Caco-2 (cell line): ENCODE results near the gene C19orf12. TPM values are rescaled to one million over a fixed set of nuclear protein-coding genes. Genes with fewer than 3 reads are reported as not detected.
A peak's percentile ranks its signal among the peaks of the same experiment; 100 is the strongest.

Experiments
- BruUV-seq: library from RNA; stranded (reverse); fragments of 400-500 nt; replicated peaks from 2 replicates; lab custom pipeline; 2021; lab: Mats Ljungman, UMichigan
- CTCF ChIA-PET: fragments of 300-600 bp; sonication (Branson Sonifier 250); formaldehyde crosslinking; loops from one replicate; lab custom pipeline; 2022; ENCODE audit warnings: antibody characterized with exemption; lab: Charles Lee
- POLR2A ChIA-PET: fragments of 300-600 bp; sonication (Branson Sonifier 250); formaldehyde crosslinking; loops from one replicate; lab custom pipeline; 2022; ENCODE audit warnings: antibody characterized with exemption; lab: Charles Lee
- DNase-seq, 2 experiments: peaks; one replicate each; pipeline versions ENCODE4 v3.0.0 to v3.0.0-alpha.2; 2020 to 2022
- H3K27me3 ChIP-seq: replicated peaks from 2 replicates; pipeline ENCODE4 v1.6.0; 2011; ENCODE audit warnings: low read length; ENCODE audit not compliant: control insufficient read depth, insufficient read depth
- H3K36me3 ChIP-seq: 2 replicates; pipeline ENCODE4 v1.5.1; 2011; ENCODE audit warnings: low read length; ENCODE audit not compliant: control insufficient read depth, insufficient read depth
- H3K4me1 ChIP-seq: fragments of 250-450 bp; sonication (Bioruptor Pico); 2 replicates; pipeline ENCODE4 v1.5.1; 2020; ENCODE audit warnings: mild to moderate bottlenecking
- H3K4me3 ChIP-seq: 2 replicates; pipeline ENCODE4 v1.5.1; 2011; ENCODE audit warnings: low read depth, mild to moderate bottlenecking, control low read depth, low read length
- H3K9me3 ChIP-seq: fragments of 250-450 bp; sonication (Bioruptor Pico); 2 replicates; pipeline ENCODE4 v1.5.1; 2020; ENCODE audit warnings: mild to moderate bottlenecking, moderate library complexity
- H3K27ac Mint-ChIP-seq: one replicate; pipeline ENCODE4 v1.8.0; 2022; ENCODE audit warnings: mixed read lengths; ENCODE audit not compliant: unreplicated experiment
- H3K27me3 Mint-ChIP-seq: one replicate; pipeline ENCODE4 v1.8.0; 2022; ENCODE audit warnings: mixed read lengths; ENCODE audit not compliant: insufficient read depth, unreplicated experiment
- H3K36me3 Mint-ChIP-seq: one replicate; pipeline ENCODE4 v1.8.0; 2022; ENCODE audit warnings: mild to moderate bottlenecking, mixed read lengths; ENCODE audit not compliant: insufficient read depth, unreplicated experiment
- H3K4me1 Mint-ChIP-seq: one replicate; pipeline ENCODE4 v1.8.0; 2022; ENCODE audit warnings: low read depth, mixed read lengths; ENCODE audit not compliant: unreplicated experiment
- H3K4me3 Mint-ChIP-seq: one replicate; pipeline ENCODE4 v1.8.0; 2022; ENCODE audit warnings: mild to moderate bottlenecking, moderate library complexity, mixed read lengths; ENCODE audit not compliant: unreplicated experiment
- H3K9me3 Mint-ChIP-seq: one replicate; pipeline ENCODE4 v1.8.0; 2022; ENCODE audit warnings: mixed read lengths; ENCODE audit not compliant: unreplicated experiment
- CTCF ChIP-seq, 2 experiments: fragments of 200-600 bp in 1 of 2; IDR thresholded peaks; 1 replicate in 1 of 2; 2 replicates in 1 of 2; pipeline versions ENCODE4 v1.5.1 to v1.8.0; 2011 to 2022; ENCODE audit warnings: antibody characterized with exemption in 1 of 2, control low read depth in 1 of 2, inconsistent platforms in 1 of 2, low read depth in 1 of 2, low read length in 1 of 2, mild to moderate bottlenecking in 1 of 2, moderate library complexity in 1 of 2; ENCODE audit not compliant: insufficient read depth in 1 of 2, severe bottlenecking in 1 of 2, unreplicated experiment in 1 of 2
- intact Hi-C: fragments of 100-400 bp; cut with micrococcal nuclease; formaldehyde crosslinking; loops from one replicate; pipeline ENCODE4 v1.10.0; 2022; ENCODE audit not compliant: unreplicated experiment
- total RNA-seq: library from RNA; stranded (reverse); gene quantifications from 2 replicates; pipeline ENCODE4 v1.2.3, GENCODE V29; 2022

Gene C19orf12
- total RNA-seq, 1 experiment from 2014 or later: 20.8 TPM

GRCh38 chr19:29750001-29750400, 34.9 kb upstream of the C19orf12 start:
- intact Hi-C loops: no loop called here
- no peaks in the 10 kb centered on the region for H3K4me1 Mint-ChIP-seq
- ChIA-PET POLR2A (interaction anchor here (0.6 kb wide), 1 partner anchor 144 kb away, joined by 5 read pairs; the partner anchor contains the start of gene POP4), CTCF (no interaction called here)
- no peak for TF ChIP-seq CTCF (IDR thresholded peaks at IDR 0.05; ENCODE audit: insufficient read depth in 1 of 2, low read depth in 1 of 2, low read length in 1 of 2, severe bottlenecking in 1 of 2, unreplicated experiment in 1 of 2)
- no TSS peak for BruUV-seq
- H3K9me3 ChIP-seq: no peaks in the 10 kb centered on the region
- no peak overlapping the region for H3K4me3 Mint-ChIP-seq
- no peaks in the 10 kb centered on the region for H3K36me3 ChIP-seq
- DNase-seq: no peak
- peaks cover 8% of the 10 kb centered on the region for H3K27me3 Mint-ChIP-seq
- H3K36me3 Mint-ChIP-seq: no peaks in the 10 kb centered on the region
- H3K4me1 ChIP-seq: no peaks in the 10 kb centered on the region
- no peak overlapping the region for H3K27ac Mint-ChIP-seq
- H3K4me3 ChIP-seq: no peak overlapping the region
- H3K27me3 ChIP-seq: no peaks in the 10 kb centered on the region
- no peaks in the 10 kb centered on the region for H3K9me3 Mint-ChIP-seq

GRCh38 chr19:29748996-29749849, 34.2 kb upstream of the C19orf12 start:
- H3K4me3 Mint-ChIP-seq: no peak overlapping the region
- H3K9me3 ChIP-seq: no peaks in the 10 kb centered on the region
- H3K4me1 Mint-ChIP-seq: no peaks in the 10 kb centered on the region
- no peak for TF ChIP-seq CTCF (IDR thresholded peaks at IDR 0.05; ENCODE audit: insufficient read depth in 1 of 2, low read depth in 1 of 2, low read length in 1 of 2, severe bottlenecking in 1 of 2, unreplicated experiment in 1 of 2)
- no peaks in the 10 kb centered on the region for H3K36me3 Mint-ChIP-seq
- no peaks in the 10 kb centered on the region for H3K9me3 Mint-ChIP-seq
- no peaks in the 10 kb centered on the region for H3K27me3 ChIP-seq
- H3K4me3 ChIP-seq: no peak overlapping the region
- H3K4me1 ChIP-seq: no peaks in the 10 kb centered on the region
- ChIA-PET POLR2A (interaction anchor here (0.6 kb wide), 1 partner anchor 143 kb away, joined by 5 read pairs; the partner anchor contains the start of gene POP4), CTCF (interaction anchor here (0.8 kb wide), 1 partner anchor 19 kb away, joined by 3 read pairs; no protein-coding TSS in a partner anchor)
- H3K27ac Mint-ChIP-seq: no peak overlapping the region
- no peak for DNase-seq
- BruUV-seq: no TSS peak
- H3K36me3 ChIP-seq: no peaks in the 10 kb centered on the region
- H3K27me3 Mint-ChIP-seq: peaks cover 8% of the 10 kb centered on the region
- intact Hi-C loops: no loop called here

DNA sequence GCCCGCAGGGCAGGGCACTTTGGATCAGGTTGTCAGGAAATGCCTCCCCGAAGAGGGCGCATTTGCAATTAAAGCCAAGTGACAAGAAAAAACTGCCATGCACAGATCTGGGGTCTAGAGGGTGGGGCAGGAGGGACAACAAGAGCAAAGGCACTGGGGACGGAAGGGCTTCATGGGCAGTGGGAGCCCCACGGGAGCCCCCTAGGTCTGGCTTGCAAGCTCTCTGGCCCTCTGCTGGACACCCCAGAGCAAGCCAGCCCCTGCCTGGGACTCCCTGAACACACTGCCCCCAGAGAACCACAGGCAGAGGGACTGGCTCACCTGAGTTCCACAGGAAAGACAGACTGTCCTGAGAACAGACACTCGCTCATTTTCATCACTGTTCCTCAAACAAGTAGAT, 30.2 kb upstream of the C19orf12 start:
- no peaks in the 10 kb centered on the region for H3K36me3 ChIP-seq
- no peaks in the 10 kb centered on the region for H3K9me3 ChIP-seq
- peak in 1 of 2 experiments; percentile 43 for DNase-seq
- no peaks in the 10 kb centered on the region for H3K4me1 Mint-ChIP-seq
- TF ChIP-seq CTCF (IDR thresholded peaks at IDR 0.05; ENCODE audit: insufficient read depth in 1 of 2, low read depth in 1 of 2, low read length in 1 of 2, severe bottlenecking in 1 of 2, unreplicated experiment in 1 of 2): peak; percentile 40 to 69
- no peaks in the 10 kb centered on the region for H3K27me3 ChIP-seq
- no peaks in the 10 kb centered on the region for H3K36me3 Mint-ChIP-seq
- no peaks in the 10 kb centered on the region for H3K4me1 ChIP-seq
- POLR2A ChIA-PET: no interaction called here
- no peak overlapping the region for H3K4me3 Mint-ChIP-seq
- H3K27me3 Mint-ChIP-seq: peaks cover 11% of the 10 kb centered on the region
- intact Hi-C loops: loop anchor here (1.0 kb wide), 1 partner anchor 15 kb away; no protein-coding TSS in a partner anchor
- BruUV-seq: no TSS peak
- CTCF ChIA-PET: interaction anchor here (0.5 to 0.6 kb wide), 2 partner anchors 10 to 99 kb away, joined by 3 read pairs; no protein-coding TSS in a partner anchor
- H3K4me3 ChIP-seq: no peak overlapping the region
- H3K9me3 Mint-ChIP-seq: no peaks in the 10 kb centered on the region
- no peak overlapping the region for H3K27ac Mint-ChIP-seq
